Activated T-helper 17 cell treated with anti-CD3 and anti-CD28 coated beads, Interleukin-2, amount 50 U/mL, for 72 hours (primary cell): ENCODE data around the gene OR10H4. TPM values are rescaled to one million over a fixed set of nuclear protein-coding genes. Genes with fewer than 3 reads are reported as not detected.
"Not testable (repeated sequence)": the region's sequence is repeated elsewhere in the genome, so short reads cannot be mapped to it uniquely, and the experiment has no call there.

Experiments used
- ATAC-seq: fragments of 150-1000 bp; cut with Tn5 transposase; replicated peaks from 2 replicates; pipeline ENCODE4 v1.10.0; 2021; ENCODE audit warnings: mild to moderate bottlenecking, moderate library complexity
- H3K27ac Mint-ChIP-seq: one replicate; pipeline ENCODE4 v1.8.0; 2022; ENCODE audit warnings: mixed read lengths
- H3K27me3 Mint-ChIP-seq: one replicate; pipeline ENCODE4 v1.8.0; 2022; ENCODE audit warnings: mixed read lengths
- H3K36me3 Mint-ChIP-seq: one replicate; pipeline ENCODE4 v1.8.0; 2022; ENCODE audit warnings: low read depth, mild to moderate bottlenecking, mixed read lengths
- H3K4me1 Mint-ChIP-seq: one replicate; pipeline ENCODE4 v1.8.0; 2022; ENCODE audit warnings: mixed read lengths
- H3K4me3 Mint-ChIP-seq: one replicate; pipeline ENCODE4 v1.8.0; 2022; ENCODE audit warnings: mild to moderate bottlenecking, mixed read lengths
- H3K9me3 Mint-ChIP-seq: one replicate; pipeline ENCODE4 v1.8.0; 2022; ENCODE audit warnings: mixed read lengths
- total RNA-seq, 2 donors: library from RNA; stranded (reverse); gene quantifications; one replicate each; pipeline ENCODE4 v1.2.3, GENCODE V29; 2022

OR10H4 gene
- total RNA-seq, 2 donors from 2014 or later: not detected

- ATAC-seq: no peak
- no peaks in the 10 kb centered on the region for H3K36me3 Mint-ChIP-seq
- no peak overlapping the region for H3K27ac Mint-ChIP-seq
- no peak overlapping the region for H3K4me3 Mint-ChIP-seq
- H3K4me1 Mint-ChIP-seq: no peaks in the 10 kb centered on the region
- no peaks in the 10 kb centered on the region for H3K9me3 Mint-ChIP-seq
- H3K27me3 Mint-ChIP-seq: peaks cover 27% of the 10 kb centered on the region
These were observed 28.3 kb downstream of the OR10H4 start for GRCh38 chr19:15976836-15977689.

DNA sequence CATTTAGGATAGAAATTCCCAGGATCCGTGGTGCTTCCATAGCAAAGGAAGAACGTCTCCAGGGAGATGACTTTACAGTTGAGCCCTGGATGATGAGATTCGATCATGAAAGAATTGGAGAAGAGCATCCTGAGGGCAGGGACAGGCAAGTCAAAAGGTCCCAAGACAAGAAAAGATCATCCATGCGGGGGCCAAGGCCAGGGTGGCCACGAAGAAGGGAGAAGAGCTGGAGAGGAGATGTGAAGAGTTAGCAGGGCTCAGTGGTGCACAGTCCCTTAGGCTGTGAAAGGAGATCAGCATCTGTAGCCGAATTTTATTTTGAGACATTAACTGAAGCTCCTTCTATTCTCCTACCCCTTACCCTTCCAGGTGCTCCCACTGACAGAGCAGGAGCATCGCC lies 28.9 kb downstream of the OR10H4 start:
- no peak for ATAC-seq
- Mint-ChIP-seq H3K4me1 (no peaks in the 10 kb centered on the region), H3K36me3 (no peaks in the 10 kb centered on the region), H3K4me3 (no peak overlapping the region), H3K27ac (no peak overlapping the region), H3K27me3 (peaks cover 23% of the 10 kb centered on the region), H3K9me3 (no peaks in the 10 kb centered on the region)

GRCh38 chr19:15979293-15979692 lies 30.5 kb downstream of the OR10H4 start:
- H3K36me3 Mint-ChIP-seq: no peaks in the 10 kb centered on the region
- H3K27ac Mint-ChIP-seq: no peak overlapping the region
- H3K4me3 Mint-ChIP-seq: no peak overlapping the region
- no peaks in the 10 kb centered on the region for H3K4me1 Mint-ChIP-seq
- peaks cover 23% of the 10 kb centered on the region for H3K27me3 Mint-ChIP-seq
- ATAC-seq: no peak
- H3K9me3 Mint-ChIP-seq: no peaks in the 10 kb centered on the region

DNA sequence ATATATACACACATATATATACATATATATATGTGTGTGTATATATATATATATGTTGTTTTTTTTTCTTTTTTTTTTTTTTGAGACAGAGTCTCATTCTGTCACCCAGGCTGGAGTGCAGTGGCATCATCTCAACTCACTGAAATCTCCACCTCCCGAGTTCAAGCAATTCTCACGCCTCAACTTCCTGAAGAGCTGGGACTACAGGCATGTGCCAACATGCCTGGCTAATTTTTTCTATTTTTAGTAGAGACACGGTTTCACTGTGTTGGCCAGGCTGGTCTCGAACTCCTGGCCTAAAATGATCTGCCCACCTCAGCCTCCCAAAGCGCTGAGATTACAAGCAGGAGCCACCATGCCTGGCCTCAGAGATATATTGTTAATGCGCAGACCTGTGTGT lies 37.0 kb downstream of the OR10H4 start:
- peaks cover 10% of the 10 kb centered on the region for H3K27me3 Mint-ChIP-seq
- not testable (repeated sequence) for H3K4me1 Mint-ChIP-seq, H3K27ac Mint-ChIP-seq, H3K36me3 Mint-ChIP-seq, H3K9me3 Mint-ChIP-seq, ATAC-seq, H3K4me3 Mint-ChIP-seq

DNA sequence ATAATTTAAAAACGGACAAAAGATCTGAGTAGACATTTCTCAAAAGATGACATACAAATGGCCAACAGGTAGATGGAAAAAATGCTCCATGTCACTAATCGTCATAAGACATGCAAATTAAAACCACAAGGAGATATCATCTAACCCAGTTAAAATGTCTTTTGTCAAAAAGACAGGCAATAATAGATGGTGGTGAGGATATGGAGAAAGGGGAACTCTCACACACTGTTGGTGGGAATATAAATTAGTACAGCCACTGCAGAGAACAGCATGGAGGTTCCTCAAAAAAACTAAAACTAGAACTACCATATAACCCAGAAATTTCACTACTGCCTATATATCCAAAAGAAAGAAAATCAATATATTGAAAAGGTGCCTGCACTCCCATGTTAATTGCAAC lies 37.9 kb downstream of the OR10H4 start:
- H3K27ac Mint-ChIP-seq: no peak overlapping the region
- no peak for ATAC-seq
- no peaks in the 10 kb centered on the region for H3K9me3 Mint-ChIP-seq
- no peak overlapping the region for H3K4me3 Mint-ChIP-seq
- peaks cover 19% of the 10 kb centered on the region for H3K27me3 Mint-ChIP-seq
- H3K36me3 Mint-ChIP-seq: no peaks in the 10 kb centered on the region
- peaks cover 4% of the 10 kb centered on the region for H3K4me1 Mint-ChIP-seq

DNA sequence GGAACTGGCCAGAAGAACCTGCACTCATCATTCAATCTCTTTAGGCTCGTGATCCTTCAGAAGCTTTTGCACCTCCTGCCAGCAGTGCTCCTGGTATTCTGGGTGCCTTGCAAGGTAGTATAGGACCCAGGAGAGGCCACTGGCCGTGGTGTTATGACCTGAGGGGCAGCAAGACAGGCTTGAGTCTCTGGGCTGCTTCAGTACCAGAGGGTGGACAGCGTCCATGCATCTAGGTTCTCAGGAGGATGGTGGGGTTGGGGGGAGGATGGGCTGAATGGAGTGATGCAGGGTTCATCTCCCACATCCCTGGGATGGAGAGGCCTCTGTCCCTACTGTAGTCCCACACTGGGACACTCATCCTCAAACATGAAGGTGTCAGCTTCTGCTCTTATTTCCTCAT lies 41.1 kb downstream of the OR10H4 start:
- Mint-ChIP-seq H3K27ac (no peak overlapping the region), H3K9me3 (no peaks in the 10 kb centered on the region), H3K4me3 (no peak overlapping the region), H3K36me3 (no peaks in the 10 kb centered on the region), H3K4me1 (peaks cover 4% of the 10 kb centered on the region), H3K27me3 (peaks cover 24% of the 10 kb centered on the region)
- ATAC-seq: no peak

GRCh38 chr19:15991602-15992001 lies 42.8 kb downstream of the OR10H4 start:
- no peaks in the 10 kb centered on the region for H3K36me3 Mint-ChIP-seq
- ATAC-seq: no peak
- peaks cover 24% of the 10 kb centered on the region for H3K27me3 Mint-ChIP-seq
- no peak overlapping the region for H3K4me3 Mint-ChIP-seq
- no peak overlapping the region for H3K27ac Mint-ChIP-seq
- no peaks in the 10 kb centered on the region for H3K4me1 Mint-ChIP-seq
- peaks cover under 1% of the 10 kb centered on the region for H3K9me3 Mint-ChIP-seq

DNA sequence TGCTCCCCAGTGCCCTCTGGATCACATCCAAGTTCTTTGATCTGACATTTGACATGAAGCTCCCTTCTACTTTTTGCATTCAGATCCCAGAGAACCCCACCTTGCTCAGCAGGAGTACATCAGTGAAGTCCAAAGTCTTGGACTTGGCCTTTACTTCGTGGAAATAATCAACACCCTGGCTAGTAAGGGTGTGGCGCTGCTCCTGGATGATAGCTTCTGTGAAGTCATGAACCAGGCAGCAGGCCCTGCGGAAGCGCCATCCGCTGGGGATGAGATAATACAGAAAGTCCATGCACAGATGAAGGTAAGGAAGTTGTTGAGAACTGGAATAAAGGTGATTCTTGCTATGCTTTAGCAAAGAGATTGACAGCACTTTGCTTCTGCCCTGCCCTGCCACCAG lies 43.2 kb downstream of the OR10H4 start:
- H3K27me3 Mint-ChIP-seq: peaks cover 24% of the 10 kb centered on the region
- H3K4me3 Mint-ChIP-seq: no peak overlapping the region
- peaks cover 3% of the 10 kb centered on the region for H3K9me3 Mint-ChIP-seq
- H3K4me1 Mint-ChIP-seq: no peaks in the 10 kb centered on the region
- no peak for ATAC-seq
- no peak overlapping the region for H3K27ac Mint-ChIP-seq
- no peaks in the 10 kb centered on the region for H3K36me3 Mint-ChIP-seq

DNA sequence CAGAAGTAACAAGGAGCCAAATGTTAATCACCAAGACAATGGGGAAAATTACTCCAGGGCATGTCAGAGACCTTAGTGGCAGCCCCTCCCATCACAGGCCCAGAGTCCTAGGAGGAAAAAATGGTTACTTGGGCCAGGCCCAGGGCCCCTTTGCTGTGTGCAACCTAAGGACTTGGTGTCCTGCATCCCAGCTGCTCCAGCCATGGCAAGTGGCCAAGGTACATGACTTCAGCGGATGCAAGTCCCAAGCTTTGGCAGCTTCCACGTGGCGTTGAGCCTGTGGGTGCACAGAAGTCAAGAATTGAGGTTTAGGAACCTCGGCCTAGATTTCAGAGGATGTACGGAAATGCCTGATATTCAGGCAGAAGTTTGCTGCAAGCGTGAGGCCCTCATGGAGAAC lies 46.7 kb downstream of the OR10H4 start:
- H3K27ac Mint-ChIP-seq: no peak overlapping the region

GRCh38 chr19:15998166-15998565 lies 49.4 kb downstream of the OR10H4 start:
- ATAC-seq: no peak
- no peak overlapping the region for H3K27ac Mint-ChIP-seq
- H3K36me3 Mint-ChIP-seq: no peaks in the 10 kb centered on the region
- peaks cover 3% of the 10 kb centered on the region for H3K9me3 Mint-ChIP-seq
- H3K27me3 Mint-ChIP-seq: no peaks in the 10 kb centered on the region
- H3K4me1 Mint-ChIP-seq: peaks cover 13% of the 10 kb centered on the region
- no peak overlapping the region for H3K4me3 Mint-ChIP-seq

More for the DNA sequence above, 46.7 kb downstream of the OR10H4 start:
- no peak overlapping the region for H3K4me3 Mint-ChIP-seq
- ATAC-seq: no peak
- peaks cover 16% of the 10 kb centered on the region for H3K27me3 Mint-ChIP-seq
- H3K4me1 Mint-ChIP-seq: no peaks in the 10 kb centered on the region
- no peaks in the 10 kb centered on the region for H3K36me3 Mint-ChIP-seq
- peaks cover 3% of the 10 kb centered on the region for H3K9me3 Mint-ChIP-seq

Other genes starting within 250 kb of the OR10H4 start
- not detected for gene OR10H2, start 221.0 kb upstream of the OR10H4 start, total RNA-seq
- not detected for gene OR10H3, start 211.0 kb upstream of the OR10H4 start, total RNA-seq
- not detected for gene OR10H5, start 161.3 kb upstream of the OR10H4 start, total RNA-seq
- not detected for gene OR10H1, start 133.3 kb upstream of the OR10H4 start, total RNA-seq
- not detected for gene CYP4F2, start 50.9 kb upstream of the OR10H4 start, total RNA-seq
- gene CYP4F11, start 14.5 kb upstream of the OR10H4 start, total RNA-seq: not detected
- 100 to 1,000 TPM; 474 to 660 TPM for gene TPM4, start 127.5 kb downstream of the OR10H4 start, total RNA-seq
- 100 to 1,000 TPM; 140 to 212 TPM for gene RAB8A, start 162.9 kb downstream of the OR10H4 start, total RNA-seq
- 10 to 100 TPM; 32.7 to 39.3 TPM for gene HSH2D, start 194.7 kb downstream of the OR10H4 start, total RNA-seq
- gene CIB3, start 224.5 kb downstream of the OR10H4 start, total RNA-seq: 1 to 10 TPM in 1 of 2 donors, not detected in 1; 1.1 TPM
- 10 to 100 TPM; 43.0 to 61.9 TPM for gene FAM32A, start 236.4 kb downstream of the OR10H4 start, total RNA-seq
- 100 to 1,000 TPM; 103 to 110 TPM for gene AP1M1, start 248.9 kb downstream of the OR10H4 start, total RNA-seq